ENCODE results near the gene ATF6. TPM values are rescaled to one million over a fixed set of nuclear protein-coding genes. Genes with fewer than 3 reads are reported as not detected.

The ATF6 gene
- total and polyA plus RNA-seq, 2 of the 8 experiments (the other 6 are each of a cell fraction or from before 2014, with no cell fraction given) = 4.6 to 10.0 TPM

- Histone ChIP-seq H3K9ac (replicated peaks in 1 of 4; ENCODE audit: extremely low read depth in 1 of 4, low read depth in 3 of 4, low read length in 3 of 4) (no peak overlapping the region), H3K14ac (ENCODE audit: insufficient read length) (no peak overlapping the region), H2BK12ac (ENCODE audit: low read depth, low read length) (no peak overlapping the region), H4K8ac (ENCODE audit: extremely low read depth, insufficient read depth, low read length) (no peak overlapping the region), H3K23me2 (ENCODE audit: low read depth, low read length) (peaks cover 2% of the 10 kb centered on the region; the same call in 1 of the 2 replicates), H3K4me3 (ENCODE audit: extremely low read depth in 1 of 4, insufficient read depth in 2 of 4, low read depth in 3 of 4, low read length in 4 of 4) (no peak overlapping the region), H2AK5ac (ENCODE audit: low read depth, low read length) (no peak overlapping the region), H3K79me1 (ENCODE audit: low read depth, low read length) (no peaks in the 10 kb centered on the region), H3K4me1 (replicated peaks in 1 of 4; ENCODE audit: control insufficient read depth in 3 of 4, insufficient read depth in 4 of 4, low read length in 3 of 4) (no peaks in the 10 kb centered on the region), H2BK15ac (ENCODE audit: low read length) (no peak overlapping the region), H4K91ac (replicated peaks; ENCODE audit: insufficient read length, low read length) (no peak overlapping the region), H3K27ac (ENCODE audit: low read depth, low read length) (no peak overlapping the region), H2AFZ (ENCODE audit: low read length) (no peak overlapping the region), H2BK120ac (replicated peaks; ENCODE audit: low read depth, low read length) (no peak overlapping the region), H2BK5ac (ENCODE audit: low read depth, low read length) (no peak overlapping the region), H3K4me2 (ENCODE audit: insufficient read depth in 1 of 2, low read depth in 2 of 2, low read length in 2 of 2) (no peak overlapping the region), H3K56ac (replicated peaks; ENCODE audit: insufficient read length, low read depth, low read length) (no peak overlapping the region), H4K5ac (ENCODE audit: insufficient read length, low read depth, low read length) (no peak overlapping the region), H4K20me1 (replicated peaks in 1 of 2; ENCODE audit: control insufficient read depth in 1 of 2, insufficient read depth in 2 of 2, low read length in 2 of 2) (peaks cover 0 to 3% of the 10 kb centered on the region in 2 experiments), H2BK20ac (ENCODE audit: low read length) (no peak overlapping the region), H3K4ac (replicated peaks; ENCODE audit: insufficient read length, low read depth, low read length) (no peak overlapping the region), H3K27me3 (replicated peaks in 1 of 4; ENCODE audit: control insufficient read depth in 3 of 4, extremely low read depth in 1 of 4, insufficient read depth in 3 of 4, low read length in 3 of 4) (no peaks in the 10 kb centered on the region), H3K36me3 (ENCODE audit: control insufficient read depth in 2 of 4, insufficient read depth in 4 of 4, low read length in 3 of 4) (no peaks in the 10 kb centered on the region), H3K18ac (ENCODE audit: extremely low read depth, low read length) (no peak overlapping the region), H3K9me3 (ENCODE audit: insufficient read depth in 2 of 2, low read depth in 1 of 2, low read length in 1 of 2) (0 out of 4 replicates have a peak, but pooled peaks cover 0 to 4% of the 10 kb centered on the region in 2 experiments), H3K23ac (ENCODE audit: insufficient read length) (no peak overlapping the region), H3K79me2 (ENCODE audit: control insufficient read depth in 1 of 2, insufficient read depth in 2 of 2, low read length in 2 of 2) (no peaks in the 10 kb centered on the region)
- TF ChIP-seq RXRA (IDR thresholded peaks at IDR 0.05; ENCODE audit: insufficient read depth, low read depth, low read length) (no peak), SP2 (IDR thresholded peaks at IDR 0.05; ENCODE audit: low read length) (no peak)
- ChIA-PET CTCF (ENCODE audit: partially characterized antibody) (interaction anchor here (1.5 kb wide), 1 partner anchor 18 kb away, joined by 4 read pairs; no protein-coding TSS in a partner anchor), POLR2A (ENCODE audit: partially characterized antibody) (no interaction called here)
- DNase-seq (ENCODE audit: low read depth in 1 of 2, low spot score in 2 of 2) (no peak), FAIRE-seq (no peak)
- WGBS, 2 experiments (ENCODE audit: extremely low coverage in 1 of 2, insufficient coverage in 1 of 2, insufficient read length in 1 of 2, insufficient replicate concordance in 2 of 2, low coverage in 1 of 2, low lambda C conversion rate in 2 of 2, missing lambda C conversion rate in 1 of 2) = 94% methylated on average over 3 of the region's 3 CpGs; no CpG with 5 or more reads in 1 of the 2 experiments
Observed at GRCh38 chr1:161810780-161811179, 44.7 kb downstream of the ATF6 start.

Data from H1 (cell line).